H1 (cell line): ENCODE data around the gene HBB. TPM values are rescaled to one million over a fixed set of nuclear protein-coding genes. Genes with fewer than 3 reads are reported as not detected.

Experiments
- POLR2AphosphoS5 ChIP-seq: IDR thresholded peaks from 2 replicates; pipeline ENCODE4 v1.6.1; 2011; ENCODE audit warnings: low read depth, low read length
- SIX5 ChIP-seq: IDR thresholded peaks from 2 replicates; pipeline ENCODE4 v1.6.1; 2011; ENCODE audit warnings: mild to moderate bottlenecking, low read depth, low read length
- USF2 ChIP-seq: IDR thresholded peaks from 2 replicates; pipeline ENCODE4 v1.6.1; 2011; ENCODE audit warnings: low read length, improper control_type of control experiment
- polyA plus RNA-seq, 7 experiments: library from polyadenylated mRNA; depleted of rRNA in 3 of 7; stranded (reverse) in 5 of 7; unstranded in 2 of 7; fragments of >200 nt in 5 of 7; fragments of 200-250 nt in 2 of 7; gene quantifications; 1 replicate in 5 of 7; 2 replicates in 1 of 7; 4 replicates in 1 of 7; pipeline versions ENCODE4 v1.2.1 to v1.2.3, GENCODE V29; 2011 to 2013; ENCODE audit warnings: missing spikeins in 2 of 7, mixed read lengths in 2 of 7
- total RNA-seq: library from RNA; stranded (reverse); fragmentation: NEBNext Ultra II Directional; extraction: Animal tissue kit (Norgen Biotek cat#: 25700); gene quantifications from 2 replicates; pipeline ENCODE4 v1.2.1, GENCODE V29; 2021
- TF ChIP-seq, protein P1 (sequence below), 3 experiments: IDR thresholded peaks; 1 replicate in 2 of 3; 2 replicates in 1 of 3; pipeline versions ENCODE4 v1.5.1 to v1.6.1; 2011; ENCODE audit warnings: low read length in 3 of 3, mild to moderate bottlenecking in 3 of 3, inconsistent platforms in 2 of 3, low read depth in 1 of 3, moderate library complexity in 1 of 3; ENCODE audit not compliant: insufficient read depth in 1 of 3; ENCODE audit errors: control extremely low read depth in 1 of 3

HBB gene
- total and polyA plus RNA-seq, 2 of the 8 experiments (the other 6 are each of a cell fraction or from before 2014, with no cell fraction given) = not detected

- TF ChIP-seq SIX5 (no peak), POLR2AphosphoS5 (no peak), USF2 (no peak)
- TF ChIP-seq, protein P1, sequence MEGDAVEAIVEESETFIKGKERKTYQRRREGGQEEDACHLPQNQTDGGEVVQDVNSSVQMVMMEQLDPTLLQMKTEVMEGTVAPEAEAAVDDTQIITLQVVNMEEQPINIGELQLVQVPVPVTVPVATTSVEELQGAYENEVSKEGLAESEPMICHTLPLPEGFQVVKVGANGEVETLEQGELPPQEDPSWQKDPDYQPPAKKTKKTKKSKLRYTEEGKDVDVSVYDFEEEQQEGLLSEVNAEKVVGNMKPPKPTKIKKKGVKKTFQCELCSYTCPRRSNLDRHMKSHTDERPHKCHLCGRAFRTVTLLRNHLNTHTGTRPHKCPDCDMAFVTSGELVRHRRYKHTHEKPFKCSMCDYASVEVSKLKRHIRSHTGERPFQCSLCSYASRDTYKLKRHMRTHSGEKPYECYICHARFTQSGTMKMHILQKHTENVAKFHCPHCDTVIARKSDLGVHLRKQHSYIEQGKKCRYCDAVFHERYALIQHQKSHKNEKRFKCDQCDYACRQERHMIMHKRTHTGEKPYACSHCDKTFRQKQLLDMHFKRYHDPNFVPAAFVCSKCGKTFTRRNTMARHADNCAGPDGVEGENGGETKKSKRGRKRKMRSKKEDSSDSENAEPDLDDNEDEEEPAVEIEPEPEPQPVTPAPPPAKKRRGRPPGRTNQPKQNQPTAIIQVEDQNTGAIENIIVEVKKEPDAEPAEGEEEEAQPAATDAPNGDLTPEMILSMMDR (IDR thresholded peaks at IDR 0.05; ENCODE audit: control extremely low read depth in 1 of 3, insufficient read depth in 1 of 3, low read depth in 1 of 3, low read length in 3 of 3) = no peak
- TF ChIP-seq, all 59 proteins: peak for 0
Observed at GRCh38 chr11:5178046-5178837, 48.6 kb downstream of the HBB start (continued).

Other genes with a start within 250 kb of the HBB start
- gene OR51L1, start 232.2 kb downstream of the HBB start, total RNA-seq = not detected in 2 replicates
- gene OR51L1, start 232.2 kb downstream of the HBB start, polyA plus RNA-seq (2011; rRNA removed) = not detected in 2 replicates
- not detected in 2 replicates for gene OR52J3, start 180.5 kb downstream of the HBB start, total RNA-seq
- gene OR52J3, start 180.5 kb downstream of the HBB start, polyA plus RNA-seq (2011; rRNA removed) = not detected in 2 replicates
- gene OR52E2, start 167.4 kb downstream of the HBB start, total RNA-seq = not detected in 2 replicates
- not detected in 2 replicates for gene OR52E2, start 167.4 kb downstream of the HBB start, polyA plus RNA-seq (2011; rRNA removed)
- not detected in 2 replicates for gene OR52E1, start 157.5 kb downstream of the HBB start, total RNA-seq
- not detected in 2 replicates for gene OR52E1, start 157.5 kb downstream of the HBB start, polyA plus RNA-seq (2011; rRNA removed)
- gene OR52A5, start 88.7 kb downstream of the HBB start, total RNA-seq = 0.11 TPM in 1 of 2 replicates, not detected in the other
- gene OR52A5, start 88.7 kb downstream of the HBB start, polyA plus RNA-seq (2011; rRNA removed) = 0.02 TPM in 2 replicates
- 11.6 and 12.2 TPM in 2 replicates for gene OR52A1, start 72.3 kb downstream of the HBB start, total RNA-seq
- 5.7 and 5.9 TPM in 2 replicates for gene OR52A1, start 72.3 kb downstream of the HBB start, polyA plus RNA-seq (2011; rRNA removed)
- not detected in 2 replicates for gene OR51V1, start 26.4 kb downstream of the HBB start, total RNA-seq
- gene OR51V1, start 26.4 kb downstream of the HBB start, polyA plus RNA-seq (2011; rRNA removed) = not detected in 2 replicates
- gene HBD, start 7.4 kb upstream of the HBB start, total RNA-seq = not detected in 2 replicates
- gene HBD, start 7.4 kb upstream of the HBB start, polyA plus RNA-seq (2011; rRNA removed) = not detected in 2 replicates
- not detected in 2 replicates for gene HBG1, start 22.8 kb upstream of the HBB start, total RNA-seq
- gene HBG1, start 22.8 kb upstream of the HBB start, polyA plus RNA-seq (2011; rRNA removed) = 0.26 TPM in 1 of 2 replicates, not detected in the other
- gene HBG2, start 27.7 kb upstream of the HBB start, total RNA-seq = not detected in 2 replicates
- 0.19 and 0.23 TPM in 2 replicates for gene HBG2, start 27.7 kb upstream of the HBB start, polyA plus RNA-seq (2011; rRNA removed)
- gene HBE1, start 42.9 kb upstream of the HBB start, total RNA-seq = not detected in 2 replicates
- gene HBE1, start 42.9 kb upstream of the HBB start, polyA plus RNA-seq (2011; rRNA removed) = 0.20 and 0.39 TPM in 2 replicates
- gene OR51B4, start 74.9 kb upstream of the HBB start, total RNA-seq = not detected in 2 replicates
- not detected in 2 replicates for gene OR51B4, start 74.9 kb upstream of the HBB start, polyA plus RNA-seq (2011; rRNA removed)
- gene OR51B2, start 97.2 kb upstream of the HBB start, total RNA-seq = not detected in 2 replicates
- gene OR51B2, start 97.2 kb upstream of the HBB start, polyA plus RNA-seq (2011; rRNA removed) = not detected in 2 replicates
- gene OR51B5, start 116.5 kb upstream of the HBB start, total RNA-seq = not detected in 2 replicates
- gene OR51B5, start 116.5 kb upstream of the HBB start, polyA plus RNA-seq (2011; rRNA removed) = 0.06 TPM in 1 of 2 replicates, not detected in the other
- gene OR51B6, start 124.4 kb upstream of the HBB start, total RNA-seq = not detected in 2 replicates
- gene OR51B6, start 124.4 kb upstream of the HBB start, polyA plus RNA-seq (2011; rRNA removed) = not detected in 2 replicates
- gene OR51M1, start 156.7 kb upstream of the HBB start, total RNA-seq = not detected in 2 replicates
- gene OR51M1, start 156.7 kb upstream of the HBB start, polyA plus RNA-seq (2011; rRNA removed) = 0.08 TPM in 1 of 2 replicates, not detected in the other
- gene OR51Q1, start 195.0 kb upstream of the HBB start, total RNA-seq = not detected in 2 replicates
- gene OR51Q1, start 195.0 kb upstream of the HBB start, polyA plus RNA-seq (2011; rRNA removed) = 0.08 and 0.13 TPM in 2 replicates
- gene OR51I1, start 214.4 kb upstream of the HBB start, total RNA-seq = not detected in 2 replicates
- not detected in 2 replicates for gene OR51I1, start 214.4 kb upstream of the HBB start, polyA plus RNA-seq (2011; rRNA removed)
- not detected in 2 replicates for gene OR51I2, start 222.3 kb upstream of the HBB start, total RNA-seq
- not detected in 2 replicates for gene OR51I2, start 222.3 kb upstream of the HBB start, polyA plus RNA-seq (2011; rRNA removed)